ENCODE data around the gene CMC4.

The CMC4 gene

GRCh38 chrX:155054255-155054654 is 16.7 kb downstream of the CMC4 start:
- H3K27ac ChIP-seq (ENCODE audit: low read length): no peak overlapping the region
- H3K4me3 ChIP-seq (ENCODE audit: low read length in 2 of 2): no peak overlapping the region
- H3K36me3 ChIP-seq (ENCODE audit: control insufficient read depth in 2 of 2, insufficient read depth in 2 of 2, low read length in 2 of 2): peaks cover 3 to 4% of the 10 kb centered on the region in 2 donors
- no peaks in the 10 kb centered on the region for H3K27me3 ChIP-seq (ENCODE audit: control insufficient read depth in 1 of 2, insufficient read depth in 2 of 2, low read length in 2 of 2)
- no peak overlapping the region for H3K9ac ChIP-seq (ENCODE audit: low read length in 2 of 2)
- H3K4me1 ChIP-seq (ENCODE audit: control insufficient read depth, insufficient read depth, low read length): peaks cover 5% of the 10 kb centered on the region
- H3K9me3 ChIP-seq (ENCODE audit: control insufficient read depth in 2 of 2, low read length in 2 of 2): no peaks in the 10 kb centered on the region

DNA sequence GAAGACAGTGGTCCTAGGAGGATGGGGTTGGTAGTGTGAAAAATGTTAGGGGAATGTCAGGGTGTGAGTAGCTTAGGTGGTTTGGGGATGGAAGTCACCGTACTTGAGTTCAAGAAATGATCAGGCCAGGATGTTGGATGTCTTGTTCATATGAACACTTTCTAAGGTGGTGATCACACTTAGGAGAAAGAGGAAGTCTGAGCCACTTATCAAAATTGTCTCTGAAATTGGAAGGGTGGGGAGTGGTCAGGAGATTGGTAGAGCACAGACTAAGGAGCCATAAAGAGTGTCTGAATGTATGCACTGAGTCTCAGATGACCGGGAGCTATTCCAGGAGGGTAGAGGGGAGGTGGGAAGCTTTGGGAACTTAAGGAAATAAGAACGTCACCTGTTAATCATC is 17.3 kb downstream of the CMC4 start:
- Histone ChIP-seq H3K36me3 (ENCODE audit: control insufficient read depth in 2 of 2, insufficient read depth in 2 of 2, low read length in 2 of 2) (peaks cover 3 to 4% of the 10 kb centered on the region in 2 donors), H3K4me1 (ENCODE audit: control insufficient read depth, insufficient read depth, low read length) (peaks cover 5% of the 10 kb centered on the region), H3K9me3 (ENCODE audit: control insufficient read depth in 2 of 2, low read length in 2 of 2) (no peaks in the 10 kb centered on the region), H3K4me3 (ENCODE audit: low read length in 2 of 2) (no peak overlapping the region), H3K9ac (ENCODE audit: low read length in 2 of 2) (no peak overlapping the region), H3K27ac (ENCODE audit: low read length) (no peak overlapping the region), H3K27me3 (ENCODE audit: control insufficient read depth in 1 of 2, insufficient read depth in 2 of 2, low read length in 2 of 2) (no peaks in the 10 kb centered on the region)

GRCh38 chrX:155052738-155053498 is 18.0 kb downstream of the CMC4 start:
- Histone ChIP-seq H3K27me3 (ENCODE audit: control insufficient read depth in 1 of 2, insufficient read depth in 2 of 2, low read length in 2 of 2) (no peaks in the 10 kb centered on the region), H3K4me3 (ENCODE audit: low read length in 2 of 2) (no peak overlapping the region), H3K9ac (ENCODE audit: low read length in 2 of 2) (no peak overlapping the region), H3K4me1 (ENCODE audit: control insufficient read depth, insufficient read depth, low read length) (peaks cover 5% of the 10 kb centered on the region), H3K9me3 (ENCODE audit: control insufficient read depth in 2 of 2, low read length in 2 of 2) (no peaks in the 10 kb centered on the region), H3K27ac (ENCODE audit: low read length) (no peak overlapping the region), H3K36me3 (ENCODE audit: control insufficient read depth in 2 of 2, insufficient read depth in 2 of 2, low read length in 2 of 2) (peaks cover 3 to 4% of the 10 kb centered on the region in 2 donors)

DNA sequence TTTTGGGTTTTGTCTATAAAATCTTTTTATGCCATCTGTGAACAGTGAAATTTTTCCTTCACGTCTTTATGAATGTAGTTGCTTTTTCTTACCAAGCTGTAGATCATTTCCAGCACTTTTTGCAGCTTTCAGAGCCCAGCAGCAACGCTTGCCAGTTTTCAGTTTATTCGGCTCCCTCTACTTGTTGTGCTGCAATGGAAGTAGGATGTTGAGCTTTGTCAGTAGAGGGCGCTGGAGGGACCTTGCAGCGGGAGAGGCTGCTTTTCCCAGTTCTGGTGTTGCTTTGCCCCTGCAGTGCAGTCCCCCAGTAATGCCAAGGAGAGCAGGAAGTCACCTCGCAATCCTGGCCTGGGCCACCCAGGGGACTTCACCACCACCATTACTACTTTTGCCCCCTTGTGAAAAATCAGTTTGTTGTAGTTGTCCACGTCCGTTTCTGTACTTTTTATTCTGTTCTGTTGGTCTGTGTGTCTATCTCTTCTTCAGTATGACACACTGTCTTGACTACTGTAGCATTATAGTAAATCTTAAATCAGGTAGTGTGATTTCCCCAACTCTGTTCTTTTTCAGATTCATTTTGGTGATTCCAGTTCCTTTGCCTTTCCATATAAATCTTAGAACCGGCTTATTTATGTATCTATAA is 21.8 kb downstream of the CMC4 start:
- Histone ChIP-seq H3K27me3 (ENCODE audit: control insufficient read depth in 1 of 2, insufficient read depth in 2 of 2, low read length in 2 of 2) (no peaks in the 10 kb centered on the region), H3K4me1 (ENCODE audit: control insufficient read depth, insufficient read depth, low read length) (no peaks in the 10 kb centered on the region), H3K9ac (ENCODE audit: low read length in 2 of 2) (no peak overlapping the region), H3K36me3 (ENCODE audit: control insufficient read depth in 2 of 2, insufficient read depth in 2 of 2, low read length in 2 of 2) (peaks cover 2 to 12% of the 10 kb centered on the region in 2 donors), H3K4me3 (ENCODE audit: low read length in 2 of 2) (no peak overlapping the region), H3K9me3 (ENCODE audit: control insufficient read depth in 2 of 2, low read length in 2 of 2) (no peaks in the 10 kb centered on the region), H3K27ac (ENCODE audit: low read length) (no peak overlapping the region)

GRCh38 chrX:155046811-155047528 is 24.0 kb downstream of the CMC4 start:
- peaks cover 0 to 12% of the 10 kb centered on the region in 2 donors for H3K36me3 ChIP-seq (ENCODE audit: control insufficient read depth in 2 of 2, insufficient read depth in 2 of 2, low read length in 2 of 2)
- no peak overlapping the region for H3K9ac ChIP-seq (ENCODE audit: low read length in 2 of 2)
- no peak overlapping the region for H3K27ac ChIP-seq (ENCODE audit: low read length)
- H3K4me3 ChIP-seq (ENCODE audit: low read length in 2 of 2): no peak overlapping the region
- H3K9me3 ChIP-seq (ENCODE audit: control insufficient read depth in 2 of 2, low read length in 2 of 2): no peaks in the 10 kb centered on the region
- no peaks in the 10 kb centered on the region for H3K27me3 ChIP-seq (ENCODE audit: control insufficient read depth in 1 of 2, insufficient read depth in 2 of 2, low read length in 2 of 2)
- H3K4me1 ChIP-seq (ENCODE audit: control insufficient read depth, insufficient read depth, low read length): no peaks in the 10 kb centered on the region

DNA sequence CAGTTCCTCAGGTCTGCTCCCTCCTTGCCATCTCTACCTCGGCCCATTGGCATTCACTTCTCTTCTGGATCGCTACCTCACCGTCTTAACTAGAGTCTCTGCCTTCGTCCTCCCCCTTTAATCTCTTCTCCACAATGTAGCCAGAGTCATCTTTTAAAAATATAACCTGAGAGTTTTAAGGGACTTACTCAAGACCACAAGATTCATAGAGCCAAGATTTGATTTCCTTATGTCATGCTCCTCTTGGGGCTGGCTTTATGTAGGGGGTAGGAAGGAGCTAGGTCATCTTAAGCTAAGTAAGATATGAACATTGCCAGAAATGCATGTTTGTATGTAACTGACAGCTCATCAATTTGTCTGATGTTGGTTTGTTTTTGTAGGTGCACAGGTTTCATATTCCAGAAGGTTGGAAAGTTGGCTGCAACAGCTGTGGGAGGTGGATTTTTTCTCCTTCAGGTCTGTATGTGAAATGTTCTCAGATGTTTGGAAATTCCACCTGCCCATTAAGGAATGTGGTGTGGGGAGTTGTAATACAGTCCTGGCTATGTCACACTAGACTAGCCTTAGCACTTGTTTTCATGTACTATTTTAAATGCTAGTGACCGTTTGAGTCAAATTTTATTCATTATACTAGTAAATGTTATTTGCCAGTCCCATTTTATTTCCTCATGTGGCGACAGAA is 24.7 kb downstream of the CMC4 start:
- Histone ChIP-seq H3K4me1 (ENCODE audit: control insufficient read depth, insufficient read depth, low read length) (no peaks in the 10 kb centered on the region), H3K9me3 (ENCODE audit: control insufficient read depth in 2 of 2, low read length in 2 of 2) (no peaks in the 10 kb centered on the region), H3K27ac (ENCODE audit: low read length) (no peak overlapping the region), H3K9ac (ENCODE audit: low read length in 2 of 2) (no peak overlapping the region), H3K4me3 (ENCODE audit: low read length in 2 of 2) (no peak overlapping the region), H3K36me3 (ENCODE audit: control insufficient read depth in 2 of 2, insufficient read depth in 2 of 2, low read length in 2 of 2) (peaks cover 0 to 12% of the 10 kb centered on the region in 2 donors), H3K27me3 (ENCODE audit: control insufficient read depth in 1 of 2, insufficient read depth in 2 of 2, low read length in 2 of 2) (no peaks in the 10 kb centered on the region)

DNA sequence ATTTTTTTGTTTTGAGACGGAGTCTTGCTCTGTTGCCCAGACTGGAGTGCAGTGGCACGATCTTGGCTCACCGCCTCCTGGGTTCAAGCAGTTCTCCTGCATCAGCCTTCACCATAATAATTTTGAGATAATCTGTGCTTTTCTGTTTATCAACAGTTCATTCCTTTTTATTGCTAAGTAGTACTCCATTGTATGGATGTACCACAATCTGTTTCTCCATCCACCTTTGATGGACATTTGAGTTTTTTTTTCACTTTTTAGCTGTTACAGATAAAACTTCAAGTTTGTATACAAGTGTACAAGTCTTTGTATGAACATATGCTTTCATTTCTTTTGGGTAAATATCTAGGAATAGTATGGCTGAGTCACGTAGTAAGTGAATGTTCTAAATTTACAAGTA is 35.2 kb downstream of the CMC4 start:
- Histone ChIP-seq H3K27ac (ENCODE audit: low read length) (no peak overlapping the region), H3K4me1 (ENCODE audit: control insufficient read depth, insufficient read depth, low read length) (no peaks in the 10 kb centered on the region), H3K9me3 (ENCODE audit: control insufficient read depth in 2 of 2, low read length in 2 of 2) (no peaks in the 10 kb centered on the region), H3K4me3 (ENCODE audit: low read length in 2 of 2) (no peak overlapping the region), H3K27me3 (ENCODE audit: control insufficient read depth in 1 of 2, insufficient read depth in 2 of 2, low read length in 2 of 2) (no peaks in the 10 kb centered on the region), H3K36me3 (ENCODE audit: control insufficient read depth in 2 of 2, insufficient read depth in 2 of 2, low read length in 2 of 2) (peaks cover 0 to 13% of the 10 kb centered on the region in 2 donors), H3K9ac (ENCODE audit: low read length in 2 of 2) (no peak overlapping the region)

DNA sequence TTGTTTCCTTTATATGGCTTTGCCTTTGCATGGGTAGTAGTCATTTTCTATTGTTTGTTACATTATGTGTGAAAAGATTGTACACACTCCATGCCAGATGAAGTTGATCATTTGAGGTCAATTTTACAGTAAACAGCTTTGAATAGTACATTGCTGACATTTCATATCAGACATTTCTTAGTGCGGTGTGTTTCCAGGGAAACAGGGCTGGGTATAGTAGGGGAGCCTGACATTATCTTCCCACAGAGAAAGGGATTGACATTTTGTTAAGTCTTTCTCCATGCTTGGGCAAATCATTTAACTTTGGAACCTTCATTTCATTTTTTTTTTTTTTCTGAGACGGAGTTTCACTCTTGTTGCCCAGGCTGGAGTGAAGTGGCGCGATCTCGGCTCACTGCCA is 39.3 kb downstream of the CMC4 start:
- no peak overlapping the region for H3K27ac ChIP-seq (ENCODE audit: low read length)
- peaks cover 10% of the 10 kb centered on the region for H3K4me1 ChIP-seq (ENCODE audit: control insufficient read depth, insufficient read depth, low read length)
- peaks cover 0 to 13% of the 10 kb centered on the region in 2 donors for H3K36me3 ChIP-seq (ENCODE audit: control insufficient read depth in 2 of 2, insufficient read depth in 2 of 2, low read length in 2 of 2)
- no peak overlapping the region for H3K9ac ChIP-seq (ENCODE audit: low read length in 2 of 2)
- no peaks in the 10 kb centered on the region for H3K9me3 ChIP-seq (ENCODE audit: control insufficient read depth in 2 of 2, low read length in 2 of 2)
- no peaks in the 10 kb centered on the region for H3K27me3 ChIP-seq (ENCODE audit: control insufficient read depth in 1 of 2, insufficient read depth in 2 of 2, low read length in 2 of 2)
- H3K4me3 ChIP-seq (ENCODE audit: low read length in 2 of 2): no peak overlapping the region

GRCh38 chrX:155028877-155029291 is 42.1 kb downstream of the CMC4 start:
- peak overlapping the region in 1 of 2 donors; percentile 98 for H3K9ac ChIP-seq (ENCODE audit: low read length in 2 of 2)
- H3K9me3 ChIP-seq (ENCODE audit: control insufficient read depth in 2 of 2, low read length in 2 of 2): no peaks in the 10 kb centered on the region
- peak overlapping the region in 1 of 2 donors; percentile 88 for H3K4me3 ChIP-seq (ENCODE audit: low read length in 2 of 2)
- peak overlapping the region; percentile 94 for H3K27ac ChIP-seq (ENCODE audit: low read length)
- H3K36me3 ChIP-seq (ENCODE audit: control insufficient read depth in 2 of 2, insufficient read depth in 2 of 2, low read length in 2 of 2): peaks cover 0 to under 1% of the 10 kb centered on the region in 2 donors
- H3K4me1 ChIP-seq (ENCODE audit: control insufficient read depth, insufficient read depth, low read length): peaks cover 10% of the 10 kb centered on the region
- H3K27me3 ChIP-seq (ENCODE audit: control insufficient read depth in 1 of 2, insufficient read depth in 2 of 2, low read length in 2 of 2): no peaks in the 10 kb centered on the region

GRCh38 chrX:155028129-155028528 is 42.8 kb downstream of the CMC4 start:
- peak overlapping the region; percentile 80 to 88 for H3K4me3 ChIP-seq (ENCODE audit: low read length in 2 of 2)
- no peaks in the 10 kb centered on the region for H3K9me3 ChIP-seq (ENCODE audit: control insufficient read depth in 2 of 2, low read length in 2 of 2)
- H3K4me1 ChIP-seq (ENCODE audit: control insufficient read depth, insufficient read depth, low read length): peaks cover 10% of the 10 kb centered on the region
- peak overlapping the region; percentile 94 for H3K27ac ChIP-seq (ENCODE audit: low read length)
- H3K36me3 ChIP-seq (ENCODE audit: control insufficient read depth in 2 of 2, insufficient read depth in 2 of 2, low read length in 2 of 2): no peaks in the 10 kb centered on the region
- H3K27me3 ChIP-seq (ENCODE audit: control insufficient read depth in 1 of 2, insufficient read depth in 2 of 2, low read length in 2 of 2): no peaks in the 10 kb centered on the region
- peak overlapping the region; percentile 89 to 98 for H3K9ac ChIP-seq (ENCODE audit: low read length in 2 of 2)

All from stomach smooth muscle (tissue), 2 donors.